Subcutaneous abdominal adipose tissue (tissue), 5 donors: ENCODE results near the gene DDOST.
"Not testable (repeated sequence)": the region's sequence is repeated elsewhere in the genome, so short reads cannot be mapped to it uniquely, and the experiment has no call there.

Experiments
- H3K27ac ChIP-seq: one replicate; pipeline ENCODE4 v1.7.0; 2013; ENCODE audit warnings: low read depth, mild to moderate bottlenecking, inconsistent platforms, low read length, moderate library complexity
- H3K27me3 ChIP-seq, 5 donors: one replicate each; pipeline ENCODE4 v1.7.0; 2013; ENCODE audit warnings: low read length in 5 of 5, inconsistent platforms in 1 of 5; ENCODE audit not compliant: control insufficient read depth in 5 of 5, insufficient read depth in 4 of 5
- H3K36me3 ChIP-seq, 5 donors: one replicate each; pipeline ENCODE4 v1.7.0; 2013; ENCODE audit warnings: low read length in 5 of 5; ENCODE audit not compliant: control insufficient read depth in 5 of 5, insufficient read depth in 5 of 5
- H3K4me1 ChIP-seq, 5 donors: one replicate each; pipeline ENCODE4 v1.7.0; 2013; ENCODE audit warnings: low read length in 5 of 5, mild to moderate bottlenecking in 3 of 5, moderate library complexity in 1 of 5; ENCODE audit not compliant: control insufficient read depth in 5 of 5, insufficient read depth in 5 of 5
- H3K4me3 ChIP-seq, 5 donors: one replicate each; pipeline ENCODE4 v1.7.0; 2013; ENCODE audit warnings: low read length in 5 of 5, low read depth in 1 of 5
- H3K9ac ChIP-seq, 5 donors: one replicate each; pipeline ENCODE4 v1.7.0; 2013; ENCODE audit warnings: low read length in 5 of 5, mild to moderate bottlenecking in 4 of 5, moderate library complexity in 3 of 5
- H3K9me3 ChIP-seq, 5 donors: one replicate each; pipeline ENCODE4 v1.7.0; 2013; ENCODE audit warnings: low read length in 5 of 5; ENCODE audit not compliant: control insufficient read depth in 5 of 5
- donor health status: healthy.
- donor health status: healthy.
- donor health status: healthy.
- donor health status: healthy.
- donor health status: healthy.

DDOST gene

DNA sequence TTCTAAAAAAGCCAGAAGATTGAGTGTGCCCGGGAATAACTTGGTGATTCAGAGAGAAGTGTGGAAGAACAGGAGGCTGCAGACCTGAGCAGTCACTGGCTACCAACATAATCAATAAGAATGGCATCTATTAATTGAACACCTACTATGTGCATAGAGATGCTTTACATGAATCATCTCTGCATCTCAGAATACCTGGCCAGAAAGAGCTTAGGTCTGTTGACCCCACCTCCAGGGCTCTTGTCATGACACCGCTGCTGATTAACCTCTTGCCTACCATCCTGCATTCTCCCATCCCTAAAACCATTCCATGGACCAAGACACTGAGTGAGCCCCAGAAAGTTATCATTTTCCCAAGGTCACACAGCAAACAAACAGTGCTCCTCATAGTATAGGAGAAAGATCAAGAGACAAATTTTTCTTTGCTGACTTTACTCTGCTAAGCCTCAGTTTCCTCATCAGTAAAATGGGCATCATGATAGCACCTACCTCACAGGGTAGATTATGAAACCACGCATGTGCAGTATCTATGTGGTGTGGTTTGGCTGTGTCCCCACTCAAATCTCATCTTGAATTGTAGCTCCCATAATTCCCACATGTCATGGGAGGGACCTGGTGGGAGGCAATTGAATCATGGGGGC lies 44.2 kb downstream of the DDOST start:
- Histone ChIP-seq H3K27ac (no peak overlapping the region), H3K4me1 (peaks cover 3 to 9% (median 8%) of the 10 kb centered on the region in 5 donors), H3K9me3 (no peaks in the 10 kb centered on the region), H3K27me3 (peaks cover 0 to 4% (median 0%) of the 10 kb centered on the region in 5 donors), H3K9ac (no peak overlapping the region), H3K4me3 (peak overlapping the region in 1 of 5 donors; percentile 11), H3K36me3 (no peaks in the 10 kb centered on the region)

GRCh38 chr1:20615946-20616846 lies 45.0 kb downstream of the DDOST start:
- Histone ChIP-seq H3K4me3 (peak overlapping the region in 1 of 5 donors; percentile 11), H3K4me1 (peaks cover 3 to 9% (median 8%) of the 10 kb centered on the region in 5 donors), H3K9me3 (no peaks in the 10 kb centered on the region), H3K9ac (no peak overlapping the region), H3K27ac (no peak overlapping the region), H3K27me3 (peaks cover 0 to 4% (median 0%) of the 10 kb centered on the region in 5 donors), H3K36me3 (no peaks in the 10 kb centered on the region)

GRCh38 chr1:20614131-20614579 lies 47.0 kb downstream of the DDOST start:
- Histone ChIP-seq H3K9ac (peak overlapping the region in 1 of 5 donors; percentile 31), H3K27ac (no peak overlapping the region), H3K27me3 (peaks cover 0 to 4% (median 0%) of the 10 kb centered on the region in 5 donors), H3K36me3 (no peaks in the 10 kb centered on the region), H3K9me3 (no peaks in the 10 kb centered on the region), H3K4me1 (peaks cover 3 to 9% (median 8%) of the 10 kb centered on the region in 5 donors), H3K4me3 (no peak overlapping the region)

DNA sequence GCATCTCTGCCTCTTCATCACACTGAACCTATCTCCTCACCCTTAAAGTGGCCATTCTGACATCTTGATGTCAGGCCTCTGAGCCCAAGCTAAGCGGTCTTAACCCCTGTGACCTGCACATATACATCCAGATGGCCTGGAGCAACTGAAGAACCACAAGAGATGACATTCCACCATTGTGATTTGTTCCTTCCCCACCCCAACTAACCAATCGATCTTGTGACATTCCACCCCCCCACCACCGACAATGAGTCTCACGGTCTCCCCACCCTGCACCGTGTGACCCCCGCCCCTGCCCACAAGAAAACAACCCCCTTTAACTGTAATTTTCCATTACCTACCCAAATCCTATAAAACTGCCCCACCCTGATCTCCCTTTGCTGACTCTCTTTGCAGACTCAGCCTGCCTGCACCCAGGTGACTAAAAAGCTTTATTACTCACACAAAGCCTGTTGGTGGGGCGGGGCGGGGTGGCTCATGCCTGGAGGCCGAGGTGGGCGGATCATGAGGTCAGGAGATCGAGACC lies 48.9 kb downstream of the DDOST start:
- H3K4me3 ChIP-seq = no peak overlapping the region
- H3K27me3 ChIP-seq = peaks cover 0 to 4% (median 0%) of the 10 kb centered on the region in 5 donors
- no peak overlapping the region for H3K27ac ChIP-seq
- no peaks in the 10 kb centered on the region for H3K36me3 ChIP-seq
- H3K9ac ChIP-seq = no peak overlapping the region
- H3K4me1 ChIP-seq = peaks cover 3 to 9% (median 5%) of the 10 kb centered on the region in 5 donors
- no peaks in the 10 kb centered on the region for H3K9me3 ChIP-seq

DNA sequence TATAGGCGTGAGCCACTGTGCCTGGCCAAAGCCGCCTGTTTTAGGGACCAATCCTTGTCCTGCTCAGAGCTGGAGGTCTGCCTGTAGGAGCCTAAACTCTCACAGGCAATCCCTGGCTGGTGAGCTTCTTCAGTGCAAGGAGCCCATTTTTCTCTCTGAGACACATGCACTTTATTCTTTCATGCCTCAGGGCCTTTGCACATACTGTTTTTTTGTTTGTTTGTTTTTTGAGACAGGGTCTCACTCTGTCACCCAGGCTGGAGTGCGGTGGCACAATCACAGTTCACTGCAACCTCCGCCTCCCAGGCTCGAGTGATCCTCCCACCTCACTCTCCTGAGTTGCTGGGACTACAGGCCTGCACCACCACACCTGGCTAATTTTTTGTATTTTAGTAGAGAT lies 49.5 kb downstream of the DDOST start:
- Histone ChIP-seq H3K9me3 (no peaks in the 10 kb centered on the region), H3K9ac (no peak overlapping the region), H3K4me1 (peaks cover 3 to 9% (median 5%) of the 10 kb centered on the region in 5 donors), H3K36me3 (no peaks in the 10 kb centered on the region), H3K4me3 (no peak overlapping the region), H3K27me3 (peaks cover 0 to 4% (median 0%) of the 10 kb centered on the region in 5 donors), H3K27ac (no peak overlapping the region)

GRCh38 chr1:20610970-20611369 lies 50.2 kb downstream of the DDOST start:
- Histone ChIP-seq H3K9ac (no peak overlapping the region), H3K9me3 (no peaks in the 10 kb centered on the region), H3K4me1 (peaks cover 0 to 5% (median 3%) of the 10 kb centered on the region in 5 donors), H3K4me3 (no peak overlapping the region), H3K36me3 (no peaks in the 10 kb centered on the region), H3K27me3 (peaks cover 0 to 4% (median 0%) of the 10 kb centered on the region in 5 donors), H3K27ac (no peak overlapping the region)

DNA sequence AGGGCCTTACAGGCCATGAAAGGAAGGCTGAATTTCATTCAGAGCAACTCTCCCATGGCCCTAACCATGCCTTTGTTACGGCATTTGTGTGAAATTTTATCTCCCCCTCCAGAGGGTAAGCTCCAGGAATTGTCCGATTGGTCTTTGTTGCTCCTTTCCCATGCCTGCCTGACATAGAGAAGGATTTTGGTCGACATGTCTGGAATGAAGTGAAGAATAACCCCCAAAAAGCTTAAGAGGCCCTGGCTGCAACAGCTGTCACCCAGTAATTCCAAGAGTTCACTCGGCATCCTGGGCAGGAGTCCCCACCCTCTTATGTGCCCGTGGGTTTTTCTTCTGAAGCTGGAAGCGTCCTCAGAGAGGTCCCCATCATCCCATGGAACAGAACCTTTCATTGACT lies 51.6 kb downstream of the DDOST start:
- no peak overlapping the region for H3K9ac ChIP-seq
- peaks cover 0 to 5% (median 3%) of the 10 kb centered on the region in 5 donors for H3K4me1 ChIP-seq
- H3K9me3 ChIP-seq = no peaks in the 10 kb centered on the region
- H3K27ac ChIP-seq = no peak overlapping the region
- H3K27me3 ChIP-seq = peaks cover 0 to 2% (median 0%) of the 10 kb centered on the region in 5 donors
- H3K4me3 ChIP-seq = no peak overlapping the region
- H3K36me3 ChIP-seq = no peaks in the 10 kb centered on the region

DNA sequence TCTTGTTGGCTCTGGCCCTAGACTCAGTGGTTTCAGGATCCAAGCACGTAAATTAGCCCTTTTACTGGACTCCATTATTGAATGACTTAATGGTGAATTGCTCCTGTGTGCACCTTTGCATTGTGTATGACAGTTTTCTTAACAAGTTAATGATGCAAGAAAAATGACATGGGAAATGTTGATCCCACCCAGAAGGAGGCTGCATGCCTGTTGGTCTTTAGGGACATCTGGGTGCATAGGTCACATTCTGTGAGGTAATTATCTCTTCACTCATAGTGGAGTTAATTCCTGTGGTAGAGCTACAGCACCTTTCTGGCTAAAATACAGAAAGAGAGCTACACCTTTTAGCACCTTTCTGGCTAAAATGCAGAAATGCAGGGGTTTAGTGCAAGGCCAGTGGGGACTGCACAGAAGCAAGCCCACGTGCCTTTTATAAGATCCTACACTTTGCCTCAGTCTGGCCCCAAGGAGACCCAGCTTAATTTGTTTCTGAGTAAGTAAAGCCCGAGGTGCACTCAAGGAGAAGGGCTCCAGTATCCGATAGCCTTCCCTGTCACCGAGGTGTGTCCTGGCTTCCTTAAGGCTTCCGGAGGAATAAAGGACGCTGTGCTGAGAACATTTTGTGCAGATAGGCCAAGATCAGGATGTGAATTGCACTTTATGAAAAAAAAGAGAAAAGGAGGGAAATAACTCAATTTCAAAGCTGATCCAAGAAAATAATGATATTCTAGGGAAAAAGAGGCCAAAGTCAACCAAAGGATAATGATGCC lies 54.2 kb downstream of the DDOST start:
- H3K27ac ChIP-seq, H3K9ac ChIP-seq, H3K4me3 ChIP-seq, H3K27me3 ChIP-seq, H3K36me3 ChIP-seq, H3K4me1 ChIP-seq, H3K9me3 ChIP-seq: not testable (repeated sequence)

DNA sequence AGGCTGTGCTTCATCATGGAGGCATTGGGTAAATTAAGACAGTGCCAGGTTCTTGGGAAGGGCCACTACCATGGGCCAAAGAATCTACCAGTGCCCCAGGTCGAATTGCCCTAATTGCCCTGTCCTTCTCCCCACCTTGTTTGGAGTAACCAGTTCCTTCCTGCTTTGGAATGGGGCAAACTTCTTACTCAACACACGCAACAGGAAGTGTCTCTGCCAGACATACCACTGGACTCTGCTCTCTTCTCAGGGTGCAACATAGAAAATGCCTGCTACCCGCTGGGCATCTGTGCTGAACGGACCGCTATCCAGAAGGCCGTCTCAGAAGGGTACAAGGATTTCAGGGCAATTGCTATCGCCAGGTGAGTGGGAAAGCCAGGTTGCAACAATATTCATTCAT lies 56.5 kb downstream of the DDOST start:
- Histone ChIP-seq H3K27me3 (peaks cover 0 to 2% (median 0%) of the 10 kb centered on the region in 5 donors), H3K4me3 (no peak overlapping the region), H3K9me3 (no peaks in the 10 kb centered on the region), H3K4me1 (no peaks in the 10 kb centered on the region), H3K27ac (no peak overlapping the region), H3K9ac (no peak overlapping the region), H3K36me3 (no peaks in the 10 kb centered on the region)
